ENCODE measurements around the gene MAPK1IP1L. TPM values are rescaled to one million over a fixed set of nuclear protein-coding genes. Genes with fewer than 3 reads are reported as not detected.

The MAPK1IP1L gene
- total and polyA plus RNA-seq, 2 of the 13 experiments (the other 11 are each of a cell fraction or from before 2014, with no cell fraction given): 27.8 to 68.4 TPM

DNA sequence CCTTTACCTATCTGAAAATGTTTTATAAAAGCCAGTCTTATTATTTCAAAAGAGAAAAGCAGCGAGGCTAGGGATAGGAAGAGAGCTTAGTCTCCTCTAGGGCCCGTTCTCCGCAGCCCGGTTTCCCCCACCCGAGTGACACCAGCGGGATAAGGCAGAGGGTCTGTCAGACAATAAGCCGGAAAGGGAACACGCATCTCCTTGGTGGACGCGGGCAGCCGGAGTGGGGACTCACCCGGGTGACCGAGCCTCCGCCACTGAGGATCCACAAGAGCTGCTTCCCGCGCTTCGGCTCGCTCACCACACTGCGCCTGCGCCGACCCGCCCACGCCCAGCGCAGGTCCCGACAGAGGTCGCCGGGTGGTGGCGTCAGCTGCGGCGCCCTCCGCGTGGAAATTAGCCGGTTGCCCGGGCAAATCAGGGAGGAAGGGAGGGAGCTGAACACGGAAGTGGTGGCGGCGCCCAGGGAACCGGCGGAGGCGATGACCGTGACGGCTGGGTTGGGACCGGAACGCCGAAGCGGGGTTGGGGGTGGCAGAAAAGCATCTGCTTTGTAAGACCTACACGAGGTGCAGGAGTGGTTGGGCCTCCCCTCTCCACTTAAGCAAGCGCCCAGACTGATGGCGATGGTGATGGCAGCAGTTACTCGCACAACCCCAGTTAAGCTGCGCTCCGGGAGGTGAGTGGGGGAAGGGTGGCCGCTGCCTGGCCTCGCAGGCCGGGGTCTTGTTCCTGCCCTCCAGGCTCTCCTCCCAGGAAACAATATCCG lies 24.5 kb upstream of the MAPK1IP1L start, which contains the start of the genes SOCS4 and WDHD1 (continued):
- TF ChIP-seq GTF3A (CRISPR knock-in tag; conservative IDR thresholded peaks at IDR 0.05) (0 out of 2 replicates have a peak, but pooled peaks have one; percentile 57), ZNF17 (CRISPR knock-in tag; IDR thresholded peaks at IDR 0.05) (no peak), ZFP36 (IDR thresholded peaks at IDR 0.05; ENCODE audit: borderline replicate concordance, low read depth, low read length, partially characterized antibody) (no peak), ZNF138 (CRISPR knock-in tag; IDR thresholded peaks at IDR 0.05; ENCODE audit: low read depth) (no peak), MBD4 (IDR thresholded peaks at IDR 0.05; ENCODE audit: borderline replicate concordance, low read length) (no peak), CBX5 (CRISPR knock-in tag; IDR thresholded peaks at IDR 0.05; ENCODE audit: borderline replicate concordance) (peak; percentile 84; the same call in 1 of the 2 replicates), ZNF713 (CRISPR knock-in tag; IDR thresholded peaks at IDR 0.05) (no peak), ZNF205 (CRISPR knock-in tag; IDR thresholded peaks at IDR 0.05) (no peak), ZFP1 (CRISPR knock-in tag; IDR thresholded peaks at IDR 0.05) (no peak), TEAD3 (CRISPR knock-in tag; optimal IDR thresholded peaks at IDR 0.05; ENCODE audit: borderline replicate concordance) (peak; percentile 39), SP5 (CRISPR knock-in tag; IDR thresholded peaks at IDR 0.05; ENCODE audit: borderline replicate concordance, low read depth) (peak; percentile 47; the same call in 1 of the 2 replicates), ZNF20 (CRISPR knock-in tag; IDR thresholded peaks at IDR 0.05) (no peak), MEIS2 (CRISPR knock-in tag; IDR thresholded peaks at IDR 0.05) (no peak)
- TF ChIP-seq, protein P1, sequence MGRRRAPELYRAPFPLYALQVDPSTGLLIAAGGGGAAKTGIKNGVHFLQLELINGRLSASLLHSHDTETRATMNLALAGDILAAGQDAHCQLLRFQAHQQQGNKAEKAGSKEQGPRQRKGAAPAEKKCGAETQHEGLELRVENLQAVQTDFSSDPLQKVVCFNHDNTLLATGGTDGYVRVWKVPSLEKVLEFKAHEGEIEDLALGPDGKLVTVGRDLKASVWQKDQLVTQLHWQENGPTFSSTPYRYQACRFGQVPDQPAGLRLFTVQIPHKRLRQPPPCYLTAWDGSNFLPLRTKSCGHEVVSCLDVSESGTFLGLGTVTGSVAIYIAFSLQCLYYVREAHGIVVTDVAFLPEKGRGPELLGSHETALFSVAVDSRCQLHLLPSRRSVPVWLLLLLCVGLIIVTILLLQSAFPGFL (CRISPR knock-in tag; IDR thresholded peaks at IDR 0.05): no peak
- TF ChIP-seq, protein P2, sequence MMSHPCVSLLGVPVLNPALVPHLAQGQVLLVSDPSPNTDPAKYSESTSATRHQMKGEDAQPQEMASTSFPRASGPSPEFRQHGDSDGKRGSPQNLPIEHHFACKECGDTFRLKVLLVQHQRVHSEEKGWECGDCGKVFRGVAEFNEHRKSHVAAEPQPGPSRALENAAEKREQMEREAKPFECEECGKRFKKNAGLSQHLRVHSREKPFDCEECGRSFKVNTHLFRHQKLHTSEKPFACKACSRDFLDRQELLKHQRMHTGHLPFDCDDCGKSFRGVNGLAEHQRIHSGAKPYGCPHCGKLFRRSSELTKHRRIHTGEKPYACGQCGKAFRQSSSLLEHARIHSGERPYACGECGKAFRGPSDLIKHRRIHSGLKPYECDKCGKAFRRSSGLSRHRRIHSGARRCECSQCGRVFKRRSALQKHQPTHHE (CRISPR knock-in tag; IDR thresholded peaks at IDR 0.05; ENCODE audit: borderline replicate concordance): peak; percentile 61; the same call in 1 of the 2 replicates
- TF ChIP-seq, protein P3, sequence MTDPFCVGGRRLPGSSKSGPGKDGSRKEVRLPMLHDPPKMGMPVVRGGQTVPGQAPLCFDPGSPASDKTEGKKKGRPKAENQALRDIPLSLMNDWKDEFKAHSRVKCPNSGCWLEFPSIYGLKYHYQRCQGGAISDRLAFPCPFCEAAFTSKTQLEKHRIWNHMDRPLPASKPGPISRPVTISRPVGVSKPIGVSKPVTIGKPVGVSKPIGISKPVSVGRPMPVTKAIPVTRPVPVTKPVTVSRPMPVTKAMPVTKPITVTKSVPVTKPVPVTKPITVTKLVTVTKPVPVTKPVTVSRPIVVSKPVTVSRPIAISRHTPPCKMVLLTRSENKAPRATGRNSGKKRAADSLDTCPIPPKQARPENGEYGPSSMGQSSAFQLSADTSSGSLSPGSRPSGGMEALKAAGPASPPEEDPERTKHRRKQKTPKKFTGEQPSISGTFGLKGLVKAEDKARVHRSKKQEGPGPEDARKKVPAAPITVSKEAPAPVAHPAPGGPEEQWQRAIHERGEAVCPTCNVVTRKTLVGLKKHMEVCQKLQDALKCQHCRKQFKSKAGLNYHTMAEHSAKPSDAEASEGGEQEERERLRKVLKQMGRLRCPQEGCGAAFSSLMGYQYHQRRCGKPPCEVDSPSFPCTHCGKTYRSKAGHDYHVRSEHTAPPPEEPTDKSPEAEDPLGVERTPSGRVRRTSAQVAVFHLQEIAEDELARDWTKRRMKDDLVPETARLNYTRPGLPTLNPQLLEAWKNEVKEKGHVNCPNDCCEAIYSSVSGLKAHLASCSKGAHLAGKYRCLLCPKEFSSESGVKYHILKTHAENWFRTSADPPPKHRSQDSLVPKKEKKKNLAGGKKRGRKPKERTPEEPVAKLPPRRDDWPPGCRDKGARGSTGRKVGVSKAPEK (CRISPR knock-in tag; IDR thresholded peaks at IDR 0.05; ENCODE audit: borderline replicate concordance): no peak
- TF ChIP-seq, protein P4, sequence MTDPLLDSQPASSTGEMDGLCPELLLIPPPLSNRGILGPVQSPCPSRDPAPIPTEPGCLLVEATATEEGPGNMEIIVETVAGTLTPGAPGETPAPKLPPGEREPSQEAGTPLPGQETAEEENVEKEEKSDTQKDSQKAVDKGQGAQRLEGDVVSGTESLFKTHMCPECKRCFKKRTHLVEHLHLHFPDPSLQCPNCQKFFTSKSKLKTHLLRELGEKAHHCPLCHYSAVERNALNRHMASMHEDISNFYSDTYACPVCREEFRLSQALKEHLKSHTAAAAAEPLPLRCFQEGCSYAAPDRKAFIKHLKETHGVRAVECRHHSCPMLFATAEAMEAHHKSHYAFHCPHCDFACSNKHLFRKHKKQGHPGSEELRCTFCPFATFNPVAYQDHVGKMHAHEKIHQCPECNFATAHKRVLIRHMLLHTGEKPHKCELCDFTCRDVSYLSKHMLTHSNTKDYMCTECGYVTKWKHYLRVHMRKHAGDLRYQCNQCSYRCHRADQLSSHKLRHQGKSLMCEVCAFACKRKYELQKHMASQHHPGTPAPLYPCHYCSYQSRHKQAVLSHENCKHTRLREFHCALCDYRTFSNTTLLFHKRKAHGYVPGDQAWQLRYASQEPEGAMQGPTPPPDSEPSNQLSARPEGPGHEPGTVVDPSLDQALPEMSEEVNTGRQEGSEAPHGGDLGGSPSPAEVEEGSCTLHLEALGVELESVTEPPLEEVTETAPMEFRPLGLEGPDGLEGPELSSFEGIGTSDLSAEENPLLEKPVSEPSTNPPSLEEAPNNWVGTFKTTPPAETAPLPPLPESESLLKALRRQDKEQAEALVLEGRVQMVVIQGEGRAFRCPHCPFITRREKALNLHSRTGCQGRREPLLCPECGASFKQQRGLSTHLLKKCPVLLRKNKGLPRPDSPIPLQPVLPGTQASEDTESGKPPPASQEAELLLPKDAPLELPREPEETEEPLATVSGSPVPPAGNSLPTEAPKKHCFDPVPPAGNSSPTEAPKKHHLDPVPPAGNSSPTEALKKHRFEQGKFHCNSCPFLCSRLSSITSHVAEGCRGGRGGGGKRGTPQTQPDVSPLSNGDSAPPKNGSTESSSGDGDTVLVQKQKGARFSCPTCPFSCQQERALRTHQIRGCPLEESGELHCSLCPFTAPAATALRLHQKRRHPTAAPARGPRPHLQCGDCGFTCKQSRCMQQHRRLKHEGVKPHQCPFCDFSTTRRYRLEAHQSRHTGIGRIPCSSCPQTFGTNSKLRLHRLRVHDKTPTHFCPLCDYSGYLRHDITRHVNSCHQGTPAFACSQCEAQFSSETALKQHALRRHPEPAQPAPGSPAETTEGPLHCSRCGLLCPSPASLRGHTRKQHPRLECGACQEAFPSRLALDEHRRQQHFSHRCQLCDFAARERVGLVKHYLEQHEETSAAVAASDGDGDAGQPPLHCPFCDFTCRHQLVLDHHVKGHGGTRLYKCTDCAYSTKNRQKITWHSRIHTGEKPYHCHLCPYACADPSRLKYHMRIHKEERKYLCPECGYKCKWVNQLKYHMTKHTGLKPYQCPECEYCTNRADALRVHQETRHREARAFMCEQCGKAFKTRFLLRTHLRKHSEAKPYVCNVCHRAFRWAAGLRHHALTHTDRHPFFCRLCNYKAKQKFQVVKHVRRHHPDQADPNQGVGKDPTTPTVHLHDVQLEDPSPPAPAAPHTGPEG (CRISPR knock-in tag; IDR thresholded peaks at IDR 0.05): no peak; the same call in 1 of the 2 replicates

All from HepG2 (cell line).